ENCODE data around the gene CYB561D1.

CYB561D1 gene

GRCh38 chr1:109527846-109528695 lies 34.2 kb downstream of the CYB561D1 start:
- in situ Hi-C loops (cut with MboI; ENCODE audit: low sequenced_read_pairs): loop anchor here (25.0 kb wide), 1 partner anchor 459 kb away; the partner anchor contains the start of gene AHCYL1

- in situ Hi-C loops (cut with MboI; ENCODE audit: low sequenced_read_pairs): loop anchor here (25.0 kb wide), 1 partner anchor 459 kb away; the partner anchor contains the start of gene AHCYL1
Measured at GRCh38 chr1:109528712-109529111, 34.8 kb downstream of the CYB561D1 start.

DNA sequence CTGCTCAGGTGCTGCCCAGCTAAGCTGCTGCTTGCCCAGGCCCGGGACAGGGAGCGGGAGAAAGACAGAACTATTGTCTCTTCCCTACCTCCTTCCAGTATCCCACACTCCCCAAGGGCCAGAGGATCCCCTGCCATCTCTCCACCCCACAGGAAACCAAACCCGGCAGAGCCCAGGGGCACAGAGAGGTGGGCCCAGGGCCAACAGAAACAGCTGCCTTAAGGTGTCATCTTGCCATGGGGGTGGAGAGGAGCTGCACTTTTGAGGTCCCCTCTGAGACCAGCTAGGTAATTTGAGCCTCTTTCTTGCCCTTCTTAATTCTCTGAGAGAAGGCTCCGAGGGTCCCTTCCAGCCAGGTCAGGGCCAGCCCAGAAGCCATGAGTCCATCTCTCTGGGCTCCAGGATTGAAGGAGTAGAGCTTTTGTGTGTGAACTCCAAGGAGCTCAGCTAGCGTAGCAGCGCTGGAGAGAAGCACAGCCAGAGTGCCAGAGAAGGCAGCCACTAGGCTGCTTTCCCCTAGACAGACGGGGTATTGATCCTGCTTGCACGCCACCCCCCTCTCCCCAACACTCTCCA lies 36.1 kb downstream of the CYB561D1 start:
- in situ Hi-C loops (cut with MboI; ENCODE audit: low sequenced_read_pairs): loop anchor here (10.0 to 25.0 kb wide), 2 partner anchors 265 to 457 kb away; partner anchors contain the start of gene AHCYL1

- in situ Hi-C loops (cut with MboI; ENCODE audit: low sequenced_read_pairs): loop anchor here (10.0 to 25.0 kb wide), 2 partner anchors 266 to 457 kb away; partner anchors contain the start of gene AHCYL1
Measured at GRCh38 chr1:109530457-109531087, 36.7 kb downstream of the CYB561D1 start.

DNA sequence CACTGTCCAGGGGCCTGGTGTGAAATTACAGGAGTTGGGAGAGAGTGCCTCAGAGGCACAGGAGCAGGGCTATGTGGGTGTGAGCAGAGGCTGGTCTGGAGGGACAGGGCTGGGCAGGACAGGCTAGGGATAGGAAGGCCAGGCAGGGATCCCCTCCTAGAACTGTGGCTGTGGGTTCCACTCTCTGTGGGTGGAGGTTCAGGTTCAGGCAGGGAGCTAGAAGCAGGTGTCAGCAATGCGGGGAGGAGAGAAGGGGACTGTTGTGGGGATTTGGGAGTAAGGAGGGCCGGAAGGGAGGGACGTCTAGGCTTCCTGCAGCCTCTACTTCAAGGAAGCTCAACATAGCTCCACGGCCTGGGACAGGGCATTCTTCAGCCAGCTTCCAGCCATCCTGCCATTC lies 37.5 kb downstream of the CYB561D1 start:
- in situ Hi-C loops (cut with MboI; ENCODE audit: low sequenced_read_pairs): loop anchor here (10.0 to 25.0 kb wide), 2 partner anchors 267 to 456 kb away; partner anchors contain the start of gene AHCYL1

DNA sequence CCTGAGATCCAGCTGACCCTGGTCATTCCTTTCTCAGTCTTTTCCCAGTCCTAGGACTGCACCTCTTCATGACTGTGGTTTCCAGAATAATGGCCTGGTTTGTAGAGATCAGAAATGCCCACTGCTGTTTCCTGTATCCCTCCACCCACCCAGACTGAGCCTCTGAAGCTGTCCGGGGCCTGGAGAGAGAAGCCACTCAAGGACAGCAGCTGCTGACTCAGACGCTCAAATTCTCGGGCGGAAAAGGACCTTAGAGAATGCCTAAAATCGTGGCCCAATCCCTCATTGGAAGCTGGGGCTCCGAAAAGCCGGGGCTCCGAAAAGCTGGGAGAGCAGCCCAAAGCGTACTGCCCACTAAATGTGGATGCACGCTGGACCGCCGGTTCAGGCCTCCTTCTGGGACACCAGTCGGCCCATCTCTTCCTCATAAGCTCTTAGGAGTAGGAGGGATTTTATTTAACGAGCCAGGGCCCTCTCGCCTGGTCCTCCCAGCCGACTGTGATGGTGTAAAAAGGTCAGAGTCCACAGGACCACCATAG lies 38.0 kb downstream of the CYB561D1 start:
- in situ Hi-C loops (cut with MboI; ENCODE audit: low sequenced_read_pairs): loop anchor here (10.0 to 25.0 kb wide), 2 partner anchors 267 to 455 kb away; partner anchors contain the start of gene AHCYL1

GRCh38 chr1:109532365-109533136 lies 38.7 kb downstream of the CYB561D1 start:
- in situ Hi-C loops (cut with MboI; ENCODE audit: low sequenced_read_pairs): loop anchor here (10.0 to 25.0 kb wide), 2 partner anchors 268 to 455 kb away; partner anchors contain the start of gene AHCYL1

DNA sequence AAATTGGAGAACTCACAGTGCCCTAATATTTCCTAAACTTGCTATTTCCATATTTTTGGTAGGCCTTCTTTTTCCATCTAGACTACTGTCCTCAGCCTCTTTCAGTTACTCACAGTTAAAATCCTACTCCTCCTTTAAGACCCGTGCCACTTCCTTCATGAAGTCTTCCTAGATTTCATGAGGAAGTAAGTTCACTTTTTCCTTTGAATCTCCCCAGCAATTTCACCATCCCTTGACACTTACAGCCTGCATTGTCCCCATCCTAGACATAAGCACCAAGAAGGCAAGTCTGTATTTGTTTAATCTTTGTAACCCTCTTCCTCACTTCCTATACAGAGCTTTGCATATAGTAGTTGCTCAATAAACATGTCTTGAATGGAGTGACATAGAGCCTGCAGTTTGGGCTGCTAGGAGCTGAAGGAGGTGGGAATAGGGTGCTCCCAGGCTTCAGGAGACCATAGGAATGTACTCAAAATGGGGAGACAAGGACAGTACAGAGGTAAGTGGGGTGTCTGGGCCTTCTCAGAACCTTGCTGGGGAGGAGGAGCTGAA lies 40.5 kb downstream of the CYB561D1 start:
- in situ Hi-C loops (cut with MboI; ENCODE audit: low sequenced_read_pairs): loop anchor here (10.0 to 25.0 kb wide), 2 partner anchors 270 to 453 kb away; partner anchors contain the start of gene AHCYL1

- in situ Hi-C loops (cut with MboI; ENCODE audit: low sequenced_read_pairs): loop anchor here (5.0 to 25.0 kb wide), 3 partner anchors 38 to 452 kb away; partner anchors contain the start of gene AHCYL1
Measured at GRCh38 chr1:109535481-109535880, 41.6 kb downstream of the CYB561D1 start.

GRCh38 chr1:109535971-109536491 lies 42.1 kb downstream of the CYB561D1 start:
- in situ Hi-C loops (cut with MboI; ENCODE audit: low sequenced_read_pairs): loop anchor here (5.0 to 25.0 kb wide), 3 partner anchors 39 to 451 kb away; partner anchors contain the start of gene AHCYL1

GRCh38 chr1:109537450-109538178 lies 43.7 kb downstream of the CYB561D1 start:
- in situ Hi-C loops (cut with MboI; ENCODE audit: low sequenced_read_pairs): loop anchor here (5.0 to 25.0 kb wide), 3 partner anchors 40 to 450 kb away; partner anchors contain the start of gene AHCYL1

GRCh38 chr1:109538827-109539555 lies 45.1 kb downstream of the CYB561D1 start:
- in situ Hi-C loops (cut with MboI; ENCODE audit: low sequenced_read_pairs): loop anchor here (5.0 to 25.0 kb wide), 3 partner anchors 42 to 448 kb away; partner anchors contain the start of gene AHCYL1

GRCh38 chr1:109539676-109540075 lies 45.8 kb downstream of the CYB561D1 start, which contains the start of gene GPR61:
Gene GPR61, plus strand, starts transcription at chr1:109539872. Its CDS starts 3,151 bp downstream, at chr1:109543023.
- in situ Hi-C loops (cut with MboI; ENCODE audit: low sequenced_read_pairs): loop anchor here (5.0 to 25.0 kb wide), 4 partner anchors 42 to 448 kb away; partner anchors contain the start of gene AHCYL1

DNA sequence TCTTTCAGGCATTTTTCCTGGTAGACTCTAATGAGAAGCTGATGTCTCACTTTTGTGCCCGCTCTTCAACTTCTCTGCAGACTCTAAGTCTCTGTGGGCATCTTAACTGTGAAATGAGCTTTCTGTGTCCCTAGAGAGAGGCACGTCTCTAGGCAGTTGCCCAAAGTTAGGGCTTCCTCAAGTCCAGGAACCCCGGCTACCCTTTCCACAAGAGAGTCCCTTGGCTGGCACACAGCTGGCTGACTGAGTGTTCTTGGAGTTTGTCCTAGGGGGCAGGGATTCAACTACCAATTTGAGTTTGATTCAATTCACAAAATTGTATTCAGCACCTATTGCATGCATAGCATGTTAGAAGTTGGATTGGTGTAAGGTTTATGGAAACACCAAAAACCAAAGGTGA lies 47.2 kb downstream of the CYB561D1 start:
- in situ Hi-C loops (cut with MboI; ENCODE audit: low sequenced_read_pairs): loop anchor here (10.0 to 25.0 kb wide), 2 partner anchors 94 to 446 kb away; partner anchors contain the start of gene AHCYL1

- in situ Hi-C loops (cut with MboI; ENCODE audit: low sequenced_read_pairs): loop anchor here (10.0 to 25.0 kb wide), 2 partner anchors 92 to 445 kb away; partner anchors contain the start of gene AHCYL1
Measured at GRCh38 chr1:109542657-109543056, 48.8 kb downstream of the CYB561D1 start.

- in situ Hi-C loops (cut with MboI; ENCODE audit: low sequenced_read_pairs): loop anchor here (10.0 to 25.0 kb wide), 2 partner anchors 91 to 444 kb away; partner anchors contain the start of gene AHCYL1
Measured at GRCh38 chr1:109543283-109543987, 49.5 kb downstream of the CYB561D1 start.

All from HL-60/S4 treated with phorbol 12-myristate 13-acetate at 8.2 ng/mL for 4 days and 3 days (cell line).